H9 (cell line): Measurements from ENCODE around the gene CENPP. TPM values are rescaled to one million over a fixed set of nuclear protein-coding genes. Genes with fewer than 3 reads are reported as not detected.

ENCODE experiments used
- DNase-seq: peaks from one replicate; pipeline ENCODE4 v3.0.0-alpha.2; 2017
- H2AFZ ChIP-seq: one replicate; pipeline ENCODE4 v1.6.1; 2013; ENCODE audit warnings: mild to moderate bottlenecking, low read length, control low read depth, moderate library complexity
- H2AK5ac ChIP-seq: 2 replicates; pipeline ENCODE4 v1.6.1; 2013; ENCODE audit warnings: low read length, control low read depth, mixed read lengths; ENCODE audit not compliant: insufficient read length
- H2BK120ac ChIP-seq: one replicate; pipeline ENCODE4 v1.6.1; 2013; ENCODE audit warnings: low read depth, mild to moderate bottlenecking, low read length, control low read depth, inconsistent platforms; ENCODE audit not compliant: poor library complexity, severe bottlenecking
- H2BK12ac ChIP-seq: 2 replicates; pipeline ENCODE4 v1.6.1; 2013; ENCODE audit warnings: low read length, control low read depth, mixed read lengths, low read depth; ENCODE audit not compliant: insufficient read length
- H2BK15ac ChIP-seq: 2 replicates; pipeline ENCODE4 v1.6.1; 2013; ENCODE audit warnings: low read depth, low read length, control low read depth
- H2BK20ac ChIP-seq: one replicate; pipeline ENCODE4 v1.6.1; 2013; ENCODE audit warnings: low read depth, mild to moderate bottlenecking, low read length, control low read depth, inconsistent platforms; ENCODE audit not compliant: poor library complexity, severe bottlenecking
- H2BK5ac ChIP-seq: 2 replicates; pipeline ENCODE4 v1.6.1; 2013; ENCODE audit warnings: low read length, control low read depth, mixed read lengths; ENCODE audit not compliant: insufficient read length
- H3K14ac ChIP-seq: 2 replicates; pipeline ENCODE4 v1.6.1; 2013; ENCODE audit warnings: low read length, control low read depth; ENCODE audit not compliant: insufficient read depth
- H3K18ac ChIP-seq: 2 replicates; pipeline ENCODE4 v1.6.1; 2013; ENCODE audit warnings: low read depth, mild to moderate bottlenecking, mixed read lengths, low read length, control low read depth; ENCODE audit not compliant: insufficient read length
- H3K23ac ChIP-seq: 2 replicates; pipeline ENCODE4 v1.6.1; 2013; ENCODE audit warnings: low read length, control low read depth, mixed read lengths, low read depth; ENCODE audit not compliant: insufficient read length
- H3K23me2 ChIP-seq: 2 replicates; pipeline ENCODE4 v1.6.1; 2013; ENCODE audit warnings: low read depth, mild to moderate bottlenecking, mixed read lengths, low read length, control low read depth; ENCODE audit not compliant: insufficient read length, poor library complexity, severe bottlenecking
- H3K27ac ChIP-seq: 2 replicates; pipeline ENCODE4 v1.5.1; 2013; ENCODE audit warnings: low read length, control low read depth, mixed read lengths, low read depth; ENCODE audit not compliant: insufficient read length
- H3K27me3 ChIP-seq: 2 replicates; pipeline ENCODE4 v1.6.1; 2013; ENCODE audit warnings: low read length, control low read depth, inconsistent platforms; ENCODE audit not compliant: insufficient read depth
- H3K4ac ChIP-seq: 2 replicates; pipeline ENCODE4 v1.6.1; 2013; ENCODE audit warnings: low read depth, mild to moderate bottlenecking, control low read depth, inconsistent platforms, low read length, moderate library complexity
- H3K4me1 ChIP-seq: 2 replicates; pipeline ENCODE4 v1.6.1; 2013; ENCODE audit warnings: low read length, control low read depth, inconsistent platforms; ENCODE audit not compliant: insufficient read depth
- H3K4me2 ChIP-seq: 2 replicates; pipeline ENCODE4 v1.6.1; 2013; ENCODE audit warnings: low read length, control low read depth, mixed read lengths; ENCODE audit not compliant: insufficient read length, insufficient read depth
- H3K56ac ChIP-seq: 2 replicates; pipeline ENCODE4 v1.6.1; 2013; ENCODE audit warnings: low read depth, mild to moderate bottlenecking, mixed read lengths, low read length, control low read depth; ENCODE audit not compliant: insufficient read length
- H3K79me1 ChIP-seq: 2 replicates; pipeline ENCODE4 v1.6.1; 2013; ENCODE audit warnings: low read depth, mild to moderate bottlenecking, moderate library complexity, low read length, control low read depth, inconsistent platforms; ENCODE audit not compliant: insufficient read depth, poor library complexity, severe bottlenecking
- H3K79me2 ChIP-seq: 2 replicates; pipeline ENCODE4 v1.6.1; 2013; ENCODE audit warnings: low read length, control low read depth, inconsistent platforms; ENCODE audit not compliant: insufficient read depth
- H3K9ac ChIP-seq: 2 replicates; pipeline ENCODE4 v1.6.1; 2013; ENCODE audit warnings: low read length, control low read depth, mixed read lengths; ENCODE audit not compliant: insufficient read length; ENCODE audit errors: extremely low read depth
- H3K9me3 ChIP-seq: one replicate; pipeline ENCODE4 v1.6.1; 2013; ENCODE audit warnings: low read depth, low read length, inconsistent platforms; ENCODE audit not compliant: control insufficient read depth
- H3T11ph ChIP-seq: one replicate; pipeline ENCODE4 v1.6.1; 2013; ENCODE audit warnings: mild to moderate bottlenecking, low read length, control low read depth, inconsistent platforms
- H4K20me1 ChIP-seq: one replicate; pipeline ENCODE4 v1.6.1; 2013; ENCODE audit not compliant: control insufficient read depth, insufficient read length, insufficient read depth
- H4K5ac ChIP-seq: 2 replicates; pipeline ENCODE4 v1.6.1; 2013; ENCODE audit warnings: low read depth, mild to moderate bottlenecking, mixed read lengths, low read length, control low read depth; ENCODE audit not compliant: insufficient read length
- H4K8ac ChIP-seq: replicated peaks from 2 replicates; pipeline ENCODE4 v1.6.1; 2013; ENCODE audit warnings: low read length, control low read depth, mixed read lengths, low read depth; ENCODE audit not compliant: insufficient read length
- H4K91ac ChIP-seq: 2 replicates; pipeline ENCODE4 v1.6.1; 2013; ENCODE audit warnings: low read depth, mild to moderate bottlenecking, moderate library complexity, mixed read lengths, low read length, control low read depth; ENCODE audit not compliant: insufficient read length
- H3K27ac Mint-ChIP-seq, 3 experiments: 2 replicates in 2 of 3; 3 replicates in 1 of 3; pipeline ENCODE4 v1.8.0; 2020 to 2021; ENCODE audit warnings: mixed read lengths in 3 of 3, mild to moderate bottlenecking in 1 of 3, moderate library complexity in 1 of 3
- H3K27me3 Mint-ChIP-seq: 2 replicates; pipeline ENCODE4 v1.8.0; 2021; ENCODE audit warnings: low read depth, mild to moderate bottlenecking, moderate library complexity, mixed read lengths
- H3K36me3 Mint-ChIP-seq, 3 experiments: 2 replicates in 2 of 3; 3 replicates in 1 of 3; pipeline ENCODE4 v1.8.0; 2020 to 2021; ENCODE audit warnings: low read depth in 3 of 3, mixed read lengths in 3 of 3; ENCODE audit not compliant: insufficient read depth in 1 of 3
- H3K4me1 Mint-ChIP-seq, 2 experiments: 2 replicates each; pipeline ENCODE4 v1.8.0; 2020; ENCODE audit warnings: mixed read lengths in 2 of 2
- H3K4me3 Mint-ChIP-seq, 2 experiments: 2 replicates in 1 of 2; 3 replicates in 1 of 2; pipeline ENCODE4 v1.8.0; 2020 to 2021; ENCODE audit warnings: mild to moderate bottlenecking in 2 of 2, mixed read lengths in 2 of 2, moderate library complexity in 1 of 2
- H3K9me3 Mint-ChIP-seq, 2 experiments: 2 replicates in 1 of 2; 3 replicates in 1 of 2; pipeline ENCODE4 v1.8.0; 2020; ENCODE audit warnings: mild to moderate bottlenecking in 2 of 2, mixed read lengths in 2 of 2, moderate library complexity in 1 of 2
- CTCF ChIP-seq: fragments of 200-600 bp; sonication (generic); conservative IDR thresholded peaks from 3 replicates; pipeline ENCODE4 v1.8.0; 2021; ENCODE audit warnings: antibody characterized with exemption, mild to moderate bottlenecking
- WGBS: extraction: QIAGEN DNeasy Blood & Tissue Kit; methylation state at CpG from one replicate; pipeline ENCODE4 v1.1.7; 2013; ENCODE audit warnings: missing lambda C conversion rate, low lambda C conversion rate, mixed read lengths; ENCODE audit not compliant: insufficient read length; ENCODE audit errors: extremely low coverage; 5-methylcytosine and 5-hydroxymethylcytosine counted together
- total RNA-seq: library from RNA; stranded (reverse); gene quantifications from 2 replicates; pipeline ENCODE4 v1.2.1, GENCODE V29; 2021

Gene CENPP
- total RNA-seq, 1 experiment from 2014 or later: 9.1 TPM

DNA sequence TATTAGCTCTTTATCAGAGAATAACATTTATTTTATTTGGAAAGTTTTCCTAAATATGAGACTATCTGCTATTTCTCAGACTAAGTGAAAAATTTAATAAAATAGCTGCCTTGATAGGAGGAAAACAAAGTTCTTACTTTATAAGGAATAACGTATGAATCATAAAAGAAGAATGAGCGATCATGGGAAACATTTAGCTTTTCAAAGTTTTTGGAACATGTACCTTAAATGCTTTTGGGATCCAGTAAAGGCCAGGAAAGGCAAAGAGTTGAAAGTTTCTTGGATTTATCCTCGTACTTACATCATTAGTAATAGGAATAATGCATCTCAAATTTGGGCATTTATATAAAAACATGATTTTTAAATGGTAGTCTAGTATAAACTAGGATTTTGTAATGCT is 59.2 kb downstream of the CENPP start:
- no peaks in the 10 kb centered on the region; the same call in 1 of the 2 replicates for H3K4me1 ChIP-seq
- no peak overlapping the region for H3K4ac ChIP-seq
- no peaks in the 10 kb centered on the region for H3K27me3 ChIP-seq
- no peak overlapping the region for H2AK5ac ChIP-seq
- no peaks in the 10 kb centered on the region for H3K9me3 ChIP-seq
- no peaks in the 10 kb centered on the region for H3K79me2 ChIP-seq
- H3K9me3 Mint-ChIP-seq: no peaks in the 10 kb centered on the region
- no peaks in the 10 kb centered on the region; the same call in 1 of the 2 replicates for H3K27me3 Mint-ChIP-seq
- no peaks in the 10 kb centered on the region for H3K23me2 ChIP-seq
- no peak overlapping the region for H3K56ac ChIP-seq
- no peak overlapping the region for H3K23ac ChIP-seq
- no peaks in the 10 kb centered on the region for H4K20me1 ChIP-seq
- H2BK20ac ChIP-seq: no peak overlapping the region
- H3K4me3 Mint-ChIP-seq: no peak overlapping the region
- H3T11ph ChIP-seq: no peak overlapping the region
- H2BK15ac ChIP-seq: no peak overlapping the region
- no peak overlapping the region for H4K5ac ChIP-seq
- no peak overlapping the region for H2BK120ac ChIP-seq
- no peak overlapping the region for H3K18ac ChIP-seq
- no peak for DNase-seq
- no peak overlapping the region for H3K9ac ChIP-seq
- no peaks in the 10 kb centered on the region; a peak in 1 of 7 replicates for H3K36me3 Mint-ChIP-seq
- H3K4me2 ChIP-seq: no peak overlapping the region
- no peak for TF ChIP-seq CTCF
- H2BK5ac ChIP-seq: no peak overlapping the region
- H3K4me1 Mint-ChIP-seq: no peaks in the 10 kb centered on the region; a peak in 2 of 4 replicates
- no peak overlapping the region for H3K27ac ChIP-seq
- WGBS: no CpG with 5 or more reads among the region's 3 CpGs
- H2BK12ac ChIP-seq: no peak overlapping the region
- H3K14ac ChIP-seq: no peak overlapping the region
- H2AFZ ChIP-seq: no peak overlapping the region
- no peak overlapping the region for H4K8ac ChIP-seq
- H4K91ac ChIP-seq: no peak overlapping the region
- no peak overlapping the region for H3K27ac Mint-ChIP-seq
- no peaks in the 10 kb centered on the region for H3K79me1 ChIP-seq
